HepG2 (cell line): ENCODE data around the gene OR6B2. TPM values are rescaled to one million over a fixed set of nuclear protein-coding genes. Genes with fewer than 3 reads are reported as not detected.

ENCODE experiments used
- CBFB ChIP-seq: sonication (generic); formaldehyde crosslinking; IDR thresholded peaks from 2 replicates; pipeline ENCODE4 v1.4.0; 2020; ENCODE audit warnings: missing genetic modification reagents
- CCAR2 ChIP-seq: fragments of 200-400 bp; formaldehyde crosslinking; optimal IDR thresholded peaks from 2 replicates; pipeline ENCODE3; 2018; ENCODE audit warnings: low read depth, mild to moderate bottlenecking, low read length, moderate library complexity
- HES4 ChIP-seq: sonication (generic); formaldehyde crosslinking; IDR thresholded peaks from 2 replicates; pipeline ENCODE4 v1.9.0; 2021; ENCODE audit warnings: mild to moderate bottlenecking, missing genetic modification reagents, borderline replicate concordance
- KDM2A ChIP-seq: sonication (generic); formaldehyde crosslinking; IDR thresholded peaks from 2 replicates; pipeline ENCODE4 v1.4.0; 2020; ENCODE audit warnings: low read depth, missing genetic modification reagents, borderline replicate concordance
- KDM3A ChIP-seq: IDR thresholded peaks from 2 replicates; pipeline ENCODE4 v1.6.1; 2018; ENCODE audit warnings: low read depth, missing compliant biosample characterization
- MXD4 ChIP-seq: IDR thresholded peaks from 2 replicates; pipeline ENCODE4 v1.6.1; 2016; ENCODE audit warnings: mild to moderate bottlenecking, missing biosample characterization, missing genetic modification reagents
- POGZ ChIP-seq: sonication (generic); formaldehyde crosslinking; IDR thresholded peaks from 2 replicates; pipeline ENCODE4 v1.4.0; 2020; ENCODE audit warnings: mild to moderate bottlenecking, missing genetic modification reagents
- SALL1 ChIP-seq: sonication (generic); formaldehyde crosslinking; IDR thresholded peaks from 2 replicates; pipeline ENCODE4 v1.8.0; 2022; ENCODE audit warnings: mild to moderate bottlenecking, missing genetic modification reagents
- SYNCRIP ChIP-seq: fragments of 200-400 bp; formaldehyde crosslinking; IDR thresholded peaks from 2 replicates; pipeline ENCODE4 v1.6.1; 2018; ENCODE audit warnings: mild to moderate bottlenecking, low read depth, low read length; ENCODE audit not compliant: insufficient read depth
- YEATS4 ChIP-seq: sonication (generic); formaldehyde crosslinking; IDR thresholded peaks from 2 replicates; pipeline ENCODE4 v1.4.0; 2020; ENCODE audit warnings: missing genetic modification reagents, borderline replicate concordance
- ZBTB8A ChIP-seq: sonication (generic); formaldehyde crosslinking; IDR thresholded peaks from 2 replicates; pipeline ENCODE4 v1.4.0; 2020; ENCODE audit warnings: mild to moderate bottlenecking, low read depth, missing genetic modification reagents, borderline replicate concordance
- ZNF17 ChIP-seq: sonication (generic); formaldehyde crosslinking; IDR thresholded peaks from 2 replicates; pipeline ENCODE4 v1.5.0; 2020; ENCODE audit warnings: mild to moderate bottlenecking, missing genetic modification reagents
- ZNF207 ChIP-seq: fragments of 450-650 bp; IDR thresholded peaks from 2 replicates; pipeline ENCODE4 v1.6.1; 2016; ENCODE audit warnings: antibody characterized with exemption, borderline replicate concordance
- ZNF274 ChIP-seq: sonication (generic); formaldehyde crosslinking; IDR thresholded peaks from 2 replicates; pipeline ENCODE4 v1.5.1; 2020; ENCODE audit warnings: mild to moderate bottlenecking, missing genetic modification reagents
- ZNF510 ChIP-seq: sonication (generic); formaldehyde crosslinking; IDR thresholded peaks from 2 replicates; pipeline ENCODE4 v1.4.0; 2020; ENCODE audit warnings: low read depth, mild to moderate bottlenecking, missing genetic modification reagents
- ZNF556 ChIP-seq: sonication (generic); formaldehyde crosslinking; IDR thresholded peaks from 2 replicates; pipeline ENCODE4 v1.4.0; 2020; ENCODE audit warnings: mild to moderate bottlenecking, missing genetic modification reagents, borderline replicate concordance
- ZNF605 ChIP-seq: sonication (generic); formaldehyde crosslinking; IDR thresholded peaks from 2 replicates; pipeline ENCODE4 v1.8.0; 2022; ENCODE audit warnings: mild to moderate bottlenecking, missing genetic modification reagents
- ZNF7 ChIP-seq: IDR thresholded peaks from 2 replicates; pipeline ENCODE4 v1.6.1; 2016; ENCODE audit warnings: missing biosample characterization, missing genetic modification reagents
- polyA plus RNA-seq, 8 experiments: library from polyadenylated mRNA; depleted of rRNA in 3 of 8; stranded (reverse) in 7 of 8; unstranded in 1 of 8; fragments of >200 nt; fragmentation: Illumina TruSeq in 4 of 8; extraction: Trizol in 4 of 8; gene quantifications; 2 replicates each; pipeline versions ENCODE4 v1.2.1 to v1.2.3, GENCODE V29; 2011 to 2016; ENCODE audit warnings: low read depth in 4 of 8, missing spikeins in 1 of 8, mixed read lengths in 1 of 8; ENCODE audit not compliant: insufficient read depth in 1 of 8
- total RNA-seq, 5 experiments: library from RNA; depleted of rRNA; stranded (reverse); fragments of >200 nt; fragmentation: Illumina TruSeq; extraction: Trizol; gene quantifications; 2 replicates each; pipeline ENCODE4 v1.2.3, GENCODE V29; 2016; ENCODE audit warnings: low read depth in 1 of 5
- TF ChIP-seq, protein P1 (sequence below): IDR thresholded peaks from 2 replicates; pipeline ENCODE4 v1.6.1; 2018; ENCODE audit warnings: missing genetic modification reagents, mild to moderate bottlenecking, missing compliant biosample characterization
- TF ChIP-seq, protein P2 (sequence below): sonication (generic); formaldehyde crosslinking; IDR thresholded peaks from 2 replicates; pipeline ENCODE4 v1.8.0; 2023; ENCODE audit warnings: mild to moderate bottlenecking, missing genetic modification reagents

Gene OR6B2
- total and polyA plus RNA-seq, 2 of the 13 experiments (the other 11 are each of a cell fraction or from before 2014, with no cell fraction given) = not detected

DNA sequence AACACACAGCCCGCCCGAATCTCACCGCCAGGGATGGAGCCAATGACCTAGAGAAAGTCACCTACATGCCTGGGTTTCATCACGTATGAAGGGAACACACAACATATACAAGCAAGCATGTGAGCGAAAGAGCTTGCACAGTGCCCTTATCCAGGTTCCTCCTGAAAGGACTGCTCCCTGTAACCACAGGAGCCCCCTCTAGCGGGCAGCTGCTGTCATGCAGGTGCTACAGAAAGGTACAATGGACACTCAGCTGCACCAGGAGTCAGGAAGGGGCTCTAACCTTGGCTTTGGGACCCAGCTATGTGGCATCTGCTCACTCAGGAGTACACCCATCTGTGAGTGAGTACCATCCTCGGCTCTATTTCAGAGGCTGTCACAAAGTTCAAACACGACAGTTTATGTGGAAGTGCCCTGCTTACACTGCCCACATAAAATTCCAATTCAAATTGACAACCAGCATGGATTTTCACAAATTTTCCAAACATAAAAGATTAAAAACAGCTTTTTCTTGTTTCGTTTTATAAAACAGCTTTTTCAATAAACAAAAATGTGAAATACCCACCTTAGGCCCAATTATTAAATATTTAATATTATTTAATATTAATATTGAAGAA is 8.6 kb downstream of the OR6B2 start (continued):
- TF ChIP-seq CCAR2 (no peak), YEATS4 (CRISPR knock-in tag) (no peak), CBFB (CRISPR knock-in tag) (no peak), MXD4 (CRISPR knock-in tag) (no peak), ZNF556 (CRISPR knock-in tag) (0 out of 2 replicates have a peak, but pooled peaks have one; percentile 30), ZNF207 (no peak), ZNF7 (CRISPR knock-in tag) (no peak), ZNF274 (CRISPR knock-in tag) (0 out of 2 replicates have a peak, but pooled peaks have one; percentile 14), KDM3A (no peak), ZNF510 (CRISPR knock-in tag) (no peak), ZNF605 (CRISPR knock-in tag) (no peak), SALL1 (CRISPR knock-in tag) (peak; percentile 37; the same call in 1 of the 2 replicates), ZNF17 (no peak), ZBTB8A (CRISPR knock-in tag) (no peak), POGZ (no peak), SYNCRIP (no peak), KDM2A (0 out of 2 replicates have a peak, but pooled peaks have one; percentile 19), HES4 (no peak)
- TF ChIP-seq, protein P1, sequence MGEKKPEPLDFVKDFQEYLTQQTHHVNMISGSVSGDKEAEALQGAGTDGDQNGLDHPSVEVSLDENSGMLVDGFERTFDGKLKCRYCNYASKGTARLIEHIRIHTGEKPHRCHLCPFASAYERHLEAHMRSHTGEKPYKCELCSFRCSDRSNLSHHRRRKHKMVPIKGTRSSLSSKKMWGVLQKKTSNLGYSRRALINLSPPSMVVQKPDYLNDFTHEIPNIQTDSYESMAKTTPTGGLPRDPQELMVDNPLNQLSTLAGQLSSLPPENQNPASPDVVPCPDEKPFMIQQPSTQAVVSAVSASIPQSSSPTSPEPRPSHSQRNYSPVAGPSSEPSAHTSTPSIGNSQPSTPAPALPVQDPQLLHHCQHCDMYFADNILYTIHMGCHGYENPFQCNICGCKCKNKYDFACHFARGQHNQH (CRISPR knock-in tag) = no peak
- TF ChIP-seq, protein P2, sequence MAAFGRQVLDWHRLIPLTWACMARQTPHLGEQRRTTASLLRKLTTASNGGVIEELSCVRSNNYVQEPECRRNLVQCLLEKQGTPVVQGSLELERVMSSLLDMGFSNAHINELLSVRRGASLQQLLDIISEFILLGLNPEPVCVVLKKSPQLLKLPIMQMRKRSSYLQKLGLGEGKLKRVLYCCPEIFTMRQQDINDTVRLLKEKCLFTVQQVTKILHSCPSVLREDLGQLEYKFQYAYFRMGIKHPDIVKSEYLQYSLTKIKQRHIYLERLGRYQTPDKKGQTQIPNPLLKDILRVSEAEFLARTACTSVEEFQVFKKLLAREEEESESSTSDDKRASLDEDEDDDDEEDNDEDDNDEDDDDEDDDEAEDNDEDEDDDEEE = 0 out of 2 replicates have a peak, but pooled peaks have one; percentile 64
